HG02970 (cell line): ENCODE data around the gene CNOT6L.
"Not testable (repeated sequence)": the region's sequence is repeated elsewhere in the genome, so short reads cannot be mapped to it uniquely, and the experiment has no call there.

Experiments used
- ATAC-seq: cut with Tn5 transposase; IDR thresholded peaks from one replicate; pipeline ENCODE4 v1.9.1; 2021; ENCODE audit warnings: mild to moderate bottlenecking, moderate library complexity, moderate number of reproducible peaks; ENCODE audit not compliant: unreplicated experiment, low FRiP score

The CNOT6L gene

DNA sequence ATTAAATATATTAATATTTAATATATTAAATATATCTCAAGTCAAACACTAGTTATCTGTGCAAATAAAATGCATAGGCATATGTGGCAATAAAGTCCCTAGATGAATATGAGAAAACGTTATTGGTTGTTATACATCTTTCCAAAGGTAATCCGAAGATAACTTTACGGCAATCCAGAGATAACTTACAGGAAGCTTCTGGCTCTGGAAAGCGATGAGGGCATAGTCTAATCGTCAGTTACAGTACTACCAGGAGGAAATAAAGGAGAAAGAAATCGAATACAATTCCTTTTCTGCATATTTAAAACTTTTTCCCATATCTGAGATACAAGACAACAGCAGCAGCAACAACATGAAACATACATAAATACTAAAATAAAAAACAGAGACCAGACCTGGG lies 35.3 kb downstream of the CNOT6L start:
- no peak for ATAC-seq

- no peak for ATAC-seq
Observed at GRCh38 chr4:77782102-77782835, 36.9 kb downstream of the CNOT6L start.

DNA sequence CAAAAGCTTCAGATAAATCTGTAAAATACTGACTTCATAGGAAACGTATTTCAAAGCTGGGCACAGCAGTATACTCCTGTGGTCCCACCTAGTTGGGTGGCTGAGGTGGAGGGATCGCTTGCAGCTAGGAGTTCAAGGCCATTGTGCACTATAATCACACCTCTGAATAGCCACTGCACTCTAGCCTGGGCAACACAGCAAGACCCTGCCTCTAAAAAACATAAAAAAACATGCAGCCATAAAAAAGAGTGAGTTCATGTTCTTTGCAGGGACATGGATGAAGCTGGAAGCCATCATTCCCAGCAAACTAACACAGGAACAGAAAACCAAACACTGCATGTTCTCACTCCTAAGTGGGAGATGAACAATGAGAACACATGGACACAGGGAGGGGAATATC lies 38.4 kb downstream of the CNOT6L start:
- ATAC-seq: not testable (repeated sequence)

DNA sequence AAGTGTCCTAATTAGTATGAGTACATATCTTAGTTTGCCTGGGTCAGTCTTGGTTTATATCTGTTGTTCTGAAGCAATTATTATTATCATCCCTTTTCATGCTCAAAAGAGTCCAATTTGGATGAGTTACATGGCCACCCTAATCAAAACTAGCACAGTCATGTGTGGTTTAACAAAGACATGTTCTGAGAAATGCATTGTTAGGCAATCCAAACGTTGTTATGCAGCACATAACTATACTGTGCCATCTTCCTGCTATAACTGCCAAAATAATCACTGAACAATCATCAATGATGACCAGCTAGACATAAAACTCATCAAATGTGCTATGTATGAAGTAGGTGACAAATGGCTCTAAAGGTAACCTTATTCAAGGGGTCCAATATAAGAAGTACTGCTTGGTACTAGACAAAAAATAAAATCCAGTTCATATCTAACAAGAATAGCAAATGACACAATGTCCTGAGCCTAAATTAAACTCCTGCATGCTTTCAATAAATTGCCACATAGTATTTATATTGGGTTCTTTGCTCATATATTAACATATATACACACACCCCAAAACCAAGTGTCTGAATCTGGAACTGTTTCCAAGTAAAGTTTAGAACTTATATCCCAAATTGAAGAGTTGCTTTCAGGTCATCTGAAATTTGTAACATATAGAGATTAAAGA lies 41.9 kb downstream of the CNOT6L start:
- ATAC-seq: no peak

DNA sequence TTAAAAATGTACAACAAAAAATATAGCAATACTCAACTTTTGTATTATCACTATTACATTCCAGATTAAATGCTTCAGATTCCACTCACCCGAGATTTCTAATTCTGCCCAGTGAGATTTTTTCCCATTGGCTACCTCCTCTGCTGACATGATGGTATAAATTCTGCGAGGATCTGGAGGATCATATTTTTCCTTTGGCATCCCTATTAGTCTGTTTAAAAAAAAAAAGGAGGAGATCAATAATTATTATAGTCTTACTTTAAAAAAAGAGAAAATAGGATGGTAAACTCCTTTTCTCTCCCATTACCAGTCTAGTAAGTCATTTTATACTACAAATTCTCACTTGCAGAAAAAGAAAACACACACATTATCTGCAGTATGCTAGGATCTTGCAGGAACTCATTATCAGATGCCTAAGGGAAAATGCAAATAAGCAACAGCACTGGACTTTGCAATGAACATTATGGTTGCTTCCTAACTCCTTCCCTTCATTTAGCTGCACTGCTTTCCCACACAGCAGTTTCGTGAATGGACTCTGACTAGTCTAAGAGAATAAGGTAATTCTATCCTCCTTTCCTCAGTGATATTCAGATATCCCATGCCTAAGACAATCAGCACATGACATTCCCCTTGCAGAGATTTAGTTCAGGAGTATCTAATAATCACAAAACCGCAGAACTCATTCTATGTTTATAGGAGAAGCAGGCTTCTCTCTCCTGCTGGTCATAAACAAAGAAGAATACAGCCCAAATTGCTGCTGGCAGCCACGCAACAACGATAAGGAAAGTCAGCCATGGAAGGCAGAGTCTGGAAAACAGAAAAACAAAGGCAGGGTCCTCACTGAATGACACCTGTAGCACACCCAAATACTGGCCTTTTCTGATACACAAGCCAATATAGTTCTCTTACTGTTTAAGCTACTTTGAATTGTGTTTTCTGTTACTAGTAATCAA lies 42.7 kb downstream of the CNOT6L start:
- ATAC-seq: no peak

GRCh38 chr4:77773101-77773500 lies 46.1 kb downstream of the CNOT6L start:
- no peak for ATAC-seq

GRCh38 chr4:77771566-77771965 lies 47.6 kb downstream of the CNOT6L start:
- ATAC-seq: no peak

- ATAC-seq: no peak
Observed at GRCh38 chr4:77765720-77766119, 53.4 kb downstream of the CNOT6L start.

- no peak for ATAC-seq
Observed at GRCh38 chr4:77762531-77762930, 56.6 kb downstream of the CNOT6L start.

DNA sequence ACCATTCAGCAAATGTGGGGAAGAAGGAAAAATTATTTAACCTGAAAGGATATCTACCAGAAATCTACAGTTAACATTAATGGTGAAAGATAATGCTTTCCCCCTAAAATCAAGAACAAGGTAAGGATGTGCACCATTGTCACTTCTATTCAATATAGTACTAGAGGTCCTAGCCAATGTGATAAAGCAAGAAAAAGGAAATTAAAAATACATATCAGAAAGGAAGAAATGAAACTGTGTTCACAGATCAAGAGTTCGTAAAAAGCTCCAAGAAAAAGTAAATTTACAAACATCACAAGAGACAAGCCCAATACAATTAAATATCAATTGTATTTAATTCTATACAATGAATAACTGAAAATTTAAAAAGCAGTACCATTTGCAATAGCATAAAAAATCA lies 57.6 kb downstream of the CNOT6L start:
- ATAC-seq: no peak

DNA sequence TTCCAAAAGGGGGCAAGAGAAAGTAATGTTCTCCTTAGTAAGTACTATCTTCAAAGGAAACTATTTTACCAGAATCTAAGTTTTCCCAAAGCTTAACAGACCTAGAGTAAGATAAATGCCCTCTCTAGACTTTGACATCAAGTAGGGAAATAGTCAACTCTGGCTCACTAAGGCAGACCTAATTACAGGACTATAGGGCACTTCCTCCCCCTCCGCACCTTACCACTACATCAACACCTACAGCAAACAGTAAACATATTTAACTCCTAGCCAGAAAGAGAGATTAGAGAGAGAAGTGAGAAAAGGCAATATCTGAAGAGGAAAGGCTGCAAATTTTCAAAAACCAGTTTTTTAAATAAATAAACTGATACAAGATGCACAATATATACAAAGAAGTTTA lies 60.4 kb downstream of the CNOT6L start:
- no peak for ATAC-seq

DNA sequence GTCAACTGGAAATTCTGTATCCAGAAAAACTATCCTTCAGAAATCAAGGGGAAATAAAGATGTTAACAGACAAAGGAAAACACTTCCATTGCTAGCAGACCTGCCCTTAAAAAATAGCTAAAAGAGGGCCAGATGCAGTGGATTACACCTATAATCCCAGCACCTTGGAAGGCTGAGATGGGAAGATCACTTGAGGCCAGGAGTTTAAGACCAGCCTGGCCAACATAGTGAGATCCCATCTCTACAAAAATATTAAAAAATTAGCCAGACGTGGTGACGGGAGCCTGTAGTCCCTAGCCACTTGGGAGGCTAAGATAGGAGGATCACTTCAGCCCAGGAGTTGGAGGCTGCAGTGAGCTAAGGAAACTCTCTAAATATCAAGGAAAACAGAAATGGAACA lies 67.4 kb downstream of the CNOT6L start:
- no peak for ATAC-seq

- no peak for ATAC-seq
Observed at GRCh38 chr4:77745792-77746191, 73.4 kb downstream of the CNOT6L start.

DNA sequence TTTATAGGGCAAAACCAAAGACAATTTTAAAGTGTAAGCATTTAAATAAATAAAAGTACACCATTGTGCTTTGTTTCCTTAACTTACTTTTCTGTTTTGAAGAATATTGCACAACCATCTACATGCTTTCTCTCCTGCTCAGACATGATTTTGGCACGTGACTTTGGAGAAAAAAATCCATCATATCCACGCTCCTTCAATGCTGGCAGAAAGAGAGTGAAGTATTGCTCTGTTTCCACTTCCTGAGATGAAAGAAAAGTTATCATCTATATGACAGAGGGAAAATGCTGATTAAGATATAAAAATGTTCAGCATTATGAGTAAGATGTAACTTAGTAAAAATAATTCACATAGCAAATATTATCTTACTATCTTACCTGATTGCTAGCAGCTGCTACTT lies 77.1 kb downstream of the CNOT6L start:
- ATAC-seq: no peak

- no peak for ATAC-seq
Observed at GRCh38 chr4:77740480-77740879, 78.7 kb downstream of the CNOT6L start.

DNA sequence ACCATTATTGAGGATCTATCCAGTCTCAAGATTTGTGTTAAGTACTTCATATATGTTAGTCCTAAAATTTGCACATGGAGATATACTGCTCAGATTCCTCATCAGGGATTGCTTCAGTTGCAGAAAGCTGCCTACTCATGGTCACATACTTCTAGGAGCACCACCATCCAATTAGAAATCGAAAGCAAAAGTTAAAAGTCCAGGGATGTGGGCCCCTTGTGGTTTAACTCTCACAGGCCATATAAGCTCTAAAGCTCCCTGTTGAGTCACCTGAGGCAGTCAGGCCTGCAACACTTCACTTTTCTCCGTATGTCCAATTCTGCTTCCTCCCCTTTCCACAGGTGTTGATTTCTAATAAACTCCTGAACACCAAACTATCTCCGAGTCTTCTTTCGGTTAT lies 84.2 kb downstream of the CNOT6L start:
- peak; percentile 76 for ATAC-seq

GRCh38 chr4:77731656-77732055 lies 87.5 kb downstream of the CNOT6L start:
- ATAC-seq: no peak

DNA sequence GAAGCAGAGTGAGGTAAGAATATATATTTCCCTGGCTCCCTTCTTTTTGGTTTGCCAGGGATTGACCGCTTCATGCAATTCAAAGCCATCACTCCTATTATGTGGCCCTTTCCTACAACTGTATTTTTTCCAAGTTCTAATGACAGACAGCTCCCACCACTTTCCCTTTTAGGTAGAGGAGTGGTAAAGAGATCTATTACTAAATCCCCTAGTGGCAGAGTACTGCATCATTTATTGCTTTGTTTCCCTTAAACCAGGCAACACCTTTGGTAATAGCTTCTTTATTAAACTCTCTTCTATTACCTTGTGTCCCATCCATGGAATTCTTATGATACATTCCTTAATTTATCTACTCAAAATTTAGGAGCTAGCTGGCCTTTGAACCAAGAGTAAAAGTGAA lies 90.7 kb downstream of the CNOT6L start:
- ATAC-seq: no peak

DNA sequence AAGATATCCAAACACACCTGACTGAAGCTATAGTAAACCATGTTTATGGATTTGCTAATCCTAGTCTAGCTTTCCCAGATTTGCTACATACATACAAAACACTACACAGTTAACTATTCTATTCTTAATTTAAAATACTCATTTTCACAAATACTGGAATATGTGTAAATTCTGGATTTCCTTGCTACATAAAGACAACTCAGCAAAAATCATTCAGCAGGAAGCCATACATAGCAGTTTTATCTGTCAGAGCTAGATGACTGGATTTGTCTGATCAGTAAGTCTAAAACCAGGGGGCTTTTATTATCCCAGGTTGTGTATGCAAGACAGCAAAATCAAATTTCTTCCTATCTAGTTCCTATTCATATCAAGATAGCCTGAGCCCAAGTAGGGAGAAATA lies 98.1 kb downstream of the CNOT6L start:
- ATAC-seq: no peak

GRCh38 chr4:77718500-77718899 lies 100.7 kb downstream of the CNOT6L start:
- ATAC-seq: not testable (repeated sequence)
